ENCODE measurements around the gene DBN1.

The DBN1 gene

DNA sequence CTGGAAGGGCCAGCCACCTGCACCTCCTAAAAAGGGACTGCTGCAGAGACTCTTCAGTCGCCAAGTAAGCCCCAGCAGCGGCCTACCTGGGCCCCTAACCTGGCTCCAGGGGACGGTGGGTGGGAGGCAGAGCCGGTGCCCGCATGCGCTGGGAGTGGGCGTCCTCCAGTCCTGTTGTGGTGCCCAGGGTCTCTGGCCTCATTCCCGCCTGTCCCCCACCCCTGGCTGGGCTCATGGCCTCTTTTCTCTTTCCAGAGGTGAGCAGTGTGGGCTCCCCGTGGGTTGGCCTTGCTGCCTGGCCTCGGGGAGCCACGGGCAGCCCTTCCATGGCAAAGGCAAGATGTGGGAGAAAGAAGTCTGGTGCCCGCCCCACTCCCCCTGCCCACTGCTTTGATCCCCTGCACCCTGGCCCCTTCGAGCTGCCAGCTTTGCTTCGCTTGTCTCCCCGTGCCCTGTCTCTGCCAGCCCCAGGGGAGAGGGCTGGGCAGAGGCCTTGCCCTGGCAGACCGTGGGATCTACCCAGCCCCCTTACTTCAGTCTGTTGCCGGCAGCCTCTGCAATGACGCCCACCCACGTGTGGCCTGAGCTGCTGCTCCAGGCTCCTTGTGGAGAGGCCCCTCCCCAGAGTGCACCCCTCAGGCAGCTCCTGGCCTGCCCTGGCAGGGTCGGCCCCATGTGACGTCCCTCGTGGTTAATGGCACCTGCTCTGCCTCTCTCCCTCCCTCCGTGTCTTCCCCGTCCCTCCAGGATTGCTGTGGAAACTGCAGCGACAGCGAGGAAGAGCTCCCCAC, 32.2 kb downstream of the DBN1 start:
- ChIA-PET CTCF (interaction anchor here (0.7 to 21.1 kb wide), 9 partner anchors 10 to 72 kb away, joined by 3 to 412 read pairs (median 6); partner anchors contain the start of genes F12 and PFN3), POLR2A (no interaction called here)
- H3K4me3 ChIP-seq (ENCODE audit: low read depth, low read length): no peak overlapping the region
- DNase-seq (ENCODE audit: low read depth, low spot score): no peak
- TF ChIP-seq, protein P1, sequence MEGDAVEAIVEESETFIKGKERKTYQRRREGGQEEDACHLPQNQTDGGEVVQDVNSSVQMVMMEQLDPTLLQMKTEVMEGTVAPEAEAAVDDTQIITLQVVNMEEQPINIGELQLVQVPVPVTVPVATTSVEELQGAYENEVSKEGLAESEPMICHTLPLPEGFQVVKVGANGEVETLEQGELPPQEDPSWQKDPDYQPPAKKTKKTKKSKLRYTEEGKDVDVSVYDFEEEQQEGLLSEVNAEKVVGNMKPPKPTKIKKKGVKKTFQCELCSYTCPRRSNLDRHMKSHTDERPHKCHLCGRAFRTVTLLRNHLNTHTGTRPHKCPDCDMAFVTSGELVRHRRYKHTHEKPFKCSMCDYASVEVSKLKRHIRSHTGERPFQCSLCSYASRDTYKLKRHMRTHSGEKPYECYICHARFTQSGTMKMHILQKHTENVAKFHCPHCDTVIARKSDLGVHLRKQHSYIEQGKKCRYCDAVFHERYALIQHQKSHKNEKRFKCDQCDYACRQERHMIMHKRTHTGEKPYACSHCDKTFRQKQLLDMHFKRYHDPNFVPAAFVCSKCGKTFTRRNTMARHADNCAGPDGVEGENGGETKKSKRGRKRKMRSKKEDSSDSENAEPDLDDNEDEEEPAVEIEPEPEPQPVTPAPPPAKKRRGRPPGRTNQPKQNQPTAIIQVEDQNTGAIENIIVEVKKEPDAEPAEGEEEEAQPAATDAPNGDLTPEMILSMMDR (IDR thresholded peaks at IDR 0.05; ENCODE audit: insufficient read depth, low read length, missing control alignments): no peak

DNA sequence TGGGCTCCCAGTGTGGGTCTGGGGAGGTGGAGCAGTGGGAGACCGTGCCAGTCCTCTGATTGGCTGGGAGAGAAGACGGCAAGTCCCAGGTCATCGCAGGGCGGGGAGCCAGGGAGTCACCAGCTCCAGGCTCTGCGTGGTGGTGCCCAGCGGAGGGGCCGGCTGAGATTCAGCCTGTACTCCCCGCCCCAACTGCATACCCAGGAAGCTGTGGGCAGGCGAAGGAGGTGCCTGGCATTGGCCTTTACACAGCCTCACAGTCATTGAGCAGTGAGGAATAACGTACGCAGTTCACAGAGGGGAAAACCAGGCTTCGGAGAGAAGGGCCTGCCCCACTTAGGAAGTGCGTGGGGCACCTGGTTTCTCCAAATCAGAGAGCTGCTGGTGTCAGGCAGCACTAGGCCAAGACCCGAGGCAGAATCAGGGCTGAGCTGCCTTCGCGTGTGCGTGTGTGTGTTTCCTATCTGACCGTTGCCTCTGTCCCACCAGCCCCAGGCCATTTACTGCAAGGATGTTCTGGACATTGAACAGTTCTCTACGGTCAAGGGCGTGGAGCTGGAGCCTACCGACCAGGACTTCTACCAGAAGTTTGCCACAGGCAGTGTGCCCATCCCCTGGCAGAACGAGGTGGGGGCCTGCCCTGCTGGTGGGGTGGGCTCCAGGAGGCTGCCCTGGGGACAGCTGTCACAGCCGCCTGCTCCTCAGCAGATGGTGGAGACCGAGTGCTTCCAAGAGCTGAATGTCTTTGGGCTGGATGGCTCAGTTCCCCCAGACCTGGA, 33.0 kb downstream of the DBN1 start:
- ChIA-PET POLR2A (interaction anchor here (0.9 kb wide), 1 partner anchor 10 kb away, joined by 4 read pairs; no protein-coding TSS in a partner anchor), CTCF (interaction anchor here (0.7 to 21.1 kb wide), 7 partner anchors 9 to 72 kb away, joined by 3 to 412 read pairs (median 6); partner anchors contain the start of genes F12 and PFN3)
- TF ChIP-seq, protein P1 (IDR thresholded peaks at IDR 0.05; ENCODE audit: insufficient read depth, low read length, missing control alignments): no peak
- DNase-seq (ENCODE audit: low read depth, low spot score): no peak
- no peak overlapping the region for H3K4me3 ChIP-seq (ENCODE audit: low read depth, low read length)

DNA sequence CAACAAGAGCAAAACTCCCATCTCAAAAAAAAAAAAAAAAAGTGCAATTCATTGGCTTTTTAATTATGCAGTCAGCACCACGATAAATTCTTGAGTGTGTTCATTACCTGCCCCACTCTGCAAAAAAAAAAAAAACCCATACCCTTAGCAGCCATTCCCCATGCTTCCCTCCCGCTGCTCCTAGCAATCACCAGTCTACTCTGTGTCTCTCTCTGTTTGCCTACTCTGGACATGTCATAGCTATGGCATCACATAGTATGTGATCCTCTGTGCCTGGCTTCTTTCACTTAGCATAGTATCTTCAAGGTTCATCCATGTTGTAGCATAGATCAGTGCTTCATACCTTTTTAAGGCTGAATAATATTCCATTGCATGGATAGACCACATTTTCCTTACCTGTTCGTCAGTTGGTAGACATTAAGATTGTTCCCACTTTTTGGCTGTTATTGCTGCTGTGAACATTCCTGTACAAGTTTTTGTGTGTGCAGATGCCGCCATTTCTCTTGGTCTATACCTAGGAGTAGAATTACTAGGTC, 33.8 kb downstream of the DBN1 start:
- TF ChIP-seq, protein P1 (IDR thresholded peaks at IDR 0.05; ENCODE audit: insufficient read depth, low read length, missing control alignments): no peak
- no peak overlapping the region for H3K4me3 ChIP-seq (ENCODE audit: low read depth, low read length)
- no peak for DNase-seq (ENCODE audit: low read depth, low spot score)
- POLR2A ChIA-PET: interaction anchor here (0.6 to 0.9 kb wide), 3 partner anchors 8 to 58 kb away, joined by 3 to 4 read pairs (median 4); partner anchors contain the start of gene PDLIM7
- CTCF ChIA-PET: interaction anchor here (0.7 to 21.1 kb wide), 10 partner anchors 12 to 326 kb away, joined by 3 to 412 read pairs (median 4); partner anchors contain the start of gene GRK6

DNA sequence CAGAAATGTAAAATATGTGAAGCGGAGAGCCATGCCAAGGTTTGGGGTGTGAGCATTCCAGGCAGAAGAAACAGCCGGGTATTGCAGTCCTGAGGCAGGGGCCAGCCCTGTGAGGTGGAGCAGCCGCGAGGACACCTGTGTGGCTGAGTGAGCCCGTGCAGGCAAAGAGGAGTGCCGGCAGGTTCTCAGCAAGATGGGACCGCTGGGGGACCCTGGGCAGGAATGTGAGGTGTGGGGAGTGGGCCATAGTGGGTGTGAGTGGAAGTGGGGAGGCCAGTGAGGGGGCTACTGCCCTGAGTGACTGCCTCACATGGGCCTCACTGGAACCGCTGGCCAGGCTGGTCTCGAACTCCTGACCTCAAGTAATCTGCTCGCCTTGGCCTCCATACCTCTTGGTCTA, 35.0 kb downstream of the DBN1 start:
- TF ChIP-seq, protein P1 (IDR thresholded peaks at IDR 0.05; ENCODE audit: insufficient read depth, low read length, missing control alignments): no peak
- ChIA-PET POLR2A (interaction anchor here (0.6 kb wide), 1 partner anchor 19 kb away, joined by 3 read pairs; no protein-coding TSS in a partner anchor), CTCF (interaction anchor here (0.8 to 21.1 kb wide), 7 partner anchors 12 to 325 kb away, joined by 3 to 412 read pairs (median 6); partner anchors contain the start of gene GRK6)
- no peak for DNase-seq (ENCODE audit: low read depth, low spot score)
- no peak overlapping the region for H3K4me3 ChIP-seq (ENCODE audit: low read depth, low read length)

DNA sequence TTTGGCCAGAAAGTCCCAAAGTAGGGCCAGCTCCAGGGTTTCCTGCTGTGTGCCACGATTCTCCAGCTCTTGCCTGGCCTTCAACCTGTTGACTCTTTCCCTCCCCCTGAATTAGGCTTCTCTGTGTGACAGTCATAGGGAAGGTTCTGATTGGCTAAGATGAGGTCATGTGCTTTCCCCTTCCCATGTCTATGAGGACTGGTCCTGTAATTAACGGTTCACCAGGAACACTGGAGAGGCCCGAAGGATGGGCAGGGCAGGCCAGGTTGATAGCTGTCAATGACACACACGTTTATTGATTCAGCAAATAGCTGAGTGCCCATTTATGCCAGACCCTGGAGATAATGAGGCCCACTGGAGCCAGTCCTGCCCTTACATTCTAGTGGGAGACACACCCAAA, 35.8 kb downstream of the DBN1 start:
- H3K4me3 ChIP-seq (ENCODE audit: low read depth, low read length): no peak overlapping the region
- POLR2A ChIA-PET: no interaction called here
- CTCF ChIA-PET: interaction anchor here (0.9 to 21.1 kb wide), 10 partner anchors 9 to 325 kb away, joined by 3 to 412 read pairs (median 7); partner anchors contain the start of gene PRR7
- no peak for DNase-seq (ENCODE audit: low read depth, low spot score)
- TF ChIP-seq, protein P1 (IDR thresholded peaks at IDR 0.05; ENCODE audit: insufficient read depth, low read length, missing control alignments): no peak

Data from AG04449 (cell line).